HG02852 (cell line): ENCODE data around the gene HBP1.
A peak's percentile ranks its signal among the peaks of the same experiment; 100 is the strongest.
"Not testable (repeated sequence)": the region's sequence is repeated elsewhere in the genome, so short reads cannot be mapped to it uniquely, and the experiment has no call there.

Experiments used
- ATAC-seq: cut with Tn5 transposase; IDR thresholded peaks from one replicate; pipeline ENCODE4 v1.9.1; 2021; ENCODE audit warnings: mild to moderate bottlenecking, moderate library complexity; ENCODE audit not compliant: unreplicated experiment

Gene HBP1, protein sequence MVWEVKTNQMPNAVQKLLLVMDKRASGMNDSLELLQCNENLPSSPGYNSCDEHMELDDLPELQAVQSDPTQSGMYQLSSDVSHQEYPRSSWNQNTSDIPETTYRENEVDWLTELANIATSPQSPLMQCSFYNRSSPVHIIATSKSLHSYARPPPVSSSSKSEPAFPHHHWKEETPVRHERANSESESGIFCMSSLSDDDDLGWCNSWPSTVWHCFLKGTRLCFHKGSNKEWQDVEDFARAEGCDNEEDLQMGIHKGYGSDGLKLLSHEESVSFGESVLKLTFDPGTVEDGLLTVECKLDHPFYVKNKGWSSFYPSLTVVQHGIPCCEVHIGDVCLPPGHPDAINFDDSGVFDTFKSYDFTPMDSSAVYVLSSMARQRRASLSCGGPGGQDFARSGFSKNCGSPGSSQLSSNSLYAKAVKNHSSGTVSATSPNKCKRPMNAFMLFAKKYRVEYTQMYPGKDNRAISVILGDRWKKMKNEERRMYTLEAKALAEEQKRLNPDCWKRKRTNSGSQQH

GRCh38 chr7:107168233-107169119, at the start of gene HBP1:
Gene HBP1 (plus strand): TSS chr7:107169003. CDS start chr7:107179894, 10,891 bp downstream.
- peak; percentile 89 for ATAC-seq

DNA sequence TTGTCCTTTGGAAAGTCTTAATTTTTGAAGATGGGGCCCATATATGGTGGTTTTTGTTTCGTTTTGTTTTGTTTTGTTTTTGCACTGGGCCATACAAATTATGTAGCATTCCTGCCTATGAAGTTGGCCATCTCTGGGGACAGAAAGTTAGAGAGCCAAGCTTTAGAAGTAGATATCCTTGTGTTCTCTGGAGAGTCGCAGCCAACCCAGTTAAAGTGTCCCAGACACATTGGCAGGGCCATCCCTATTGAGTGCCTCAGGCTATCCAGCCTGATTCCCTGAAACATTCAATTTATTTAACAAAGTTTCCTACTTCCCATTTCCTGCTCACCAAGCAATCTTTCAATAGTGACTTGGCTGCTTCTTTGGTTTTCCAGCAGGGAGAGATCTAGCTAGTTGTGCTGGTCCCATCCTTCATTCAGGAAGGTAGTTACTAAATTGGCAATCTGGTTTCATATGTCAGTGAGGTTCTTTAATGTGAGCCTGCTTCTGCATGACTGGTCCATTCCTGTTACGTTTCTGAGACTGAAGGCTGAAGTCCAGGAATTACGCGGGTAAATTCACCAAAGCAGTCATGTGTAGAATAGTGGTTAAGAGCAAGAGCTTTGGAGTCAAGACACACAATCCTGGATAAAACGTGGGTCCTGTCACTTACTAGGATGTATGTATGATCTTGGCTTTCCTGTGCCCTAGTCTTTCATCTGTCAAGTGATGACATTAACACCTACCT, 49.3 kb upstream of the HBP1 start:
- no peak for ATAC-seq

DNA sequence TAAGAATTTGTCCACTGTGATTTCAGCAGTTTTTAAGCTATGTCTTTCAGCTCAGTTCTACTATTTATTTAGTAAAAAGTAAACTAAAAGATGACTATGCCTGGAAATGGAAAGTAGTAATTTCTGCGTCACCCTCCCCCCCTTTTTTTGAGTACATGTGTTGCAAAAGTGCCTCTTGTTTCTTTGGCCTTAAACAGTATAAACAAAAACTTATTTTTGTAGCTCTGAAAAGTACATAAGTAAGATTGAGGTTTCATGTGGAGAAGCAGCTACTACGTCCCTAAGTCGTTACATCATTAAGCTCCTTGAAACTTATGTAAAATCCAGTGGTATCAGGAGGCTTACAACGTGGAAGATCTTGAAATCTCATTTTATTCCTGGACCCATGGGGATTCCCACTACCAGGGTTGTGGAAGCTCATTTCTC, 46.3 kb upstream of the HBP1 start:
- no peak for ATAC-seq

DNA sequence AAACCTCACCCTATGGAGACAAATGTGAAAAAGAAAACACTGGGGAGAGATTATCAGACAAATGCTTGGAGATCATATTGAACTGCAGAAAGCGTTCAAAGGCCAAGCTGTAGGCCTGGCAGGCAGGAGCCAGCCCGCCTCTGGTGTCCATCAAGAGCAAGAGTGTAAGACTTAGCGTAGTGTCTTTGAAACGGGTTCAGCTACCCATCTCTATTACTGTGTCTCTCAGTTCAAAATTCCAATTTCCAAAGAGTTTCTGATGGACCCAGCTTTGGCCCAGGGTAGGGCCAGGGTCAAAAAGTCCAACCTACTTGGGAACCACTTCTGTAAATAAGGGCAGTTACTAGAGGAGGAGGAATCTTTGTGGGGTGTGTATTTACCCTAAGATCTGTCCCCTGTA, 45.4 kb upstream of the HBP1 start:
- no peak for ATAC-seq

DNA sequence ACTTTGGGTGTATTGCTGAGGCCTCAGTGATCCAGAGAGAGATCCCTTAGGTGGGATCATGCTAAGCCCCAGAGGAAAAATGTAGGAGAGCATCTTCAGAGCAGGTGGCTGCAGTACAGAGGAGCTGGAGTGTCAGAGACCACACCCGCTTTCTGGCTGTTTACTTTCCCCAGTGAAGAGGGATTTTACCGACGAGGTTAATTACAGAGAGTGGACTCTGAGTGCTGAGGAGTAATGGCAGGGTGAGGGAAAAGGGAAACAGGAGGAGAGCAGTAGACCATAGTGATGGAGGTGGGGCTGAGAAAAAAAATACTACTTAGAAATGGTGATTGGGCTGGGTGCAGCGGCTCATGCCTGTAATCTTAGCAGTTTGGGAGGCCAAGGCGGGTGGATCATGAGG, 43.3 kb upstream of the HBP1 start:
- no peak for ATAC-seq

- ATAC-seq = no peak
Observed at GRCh38 chr7:107128217-107128616, 40.6 kb upstream of the HBP1 start.

GRCh38 chr7:107128748-107129147, 40.1 kb upstream of the HBP1 start:
- no peak for ATAC-seq

DNA sequence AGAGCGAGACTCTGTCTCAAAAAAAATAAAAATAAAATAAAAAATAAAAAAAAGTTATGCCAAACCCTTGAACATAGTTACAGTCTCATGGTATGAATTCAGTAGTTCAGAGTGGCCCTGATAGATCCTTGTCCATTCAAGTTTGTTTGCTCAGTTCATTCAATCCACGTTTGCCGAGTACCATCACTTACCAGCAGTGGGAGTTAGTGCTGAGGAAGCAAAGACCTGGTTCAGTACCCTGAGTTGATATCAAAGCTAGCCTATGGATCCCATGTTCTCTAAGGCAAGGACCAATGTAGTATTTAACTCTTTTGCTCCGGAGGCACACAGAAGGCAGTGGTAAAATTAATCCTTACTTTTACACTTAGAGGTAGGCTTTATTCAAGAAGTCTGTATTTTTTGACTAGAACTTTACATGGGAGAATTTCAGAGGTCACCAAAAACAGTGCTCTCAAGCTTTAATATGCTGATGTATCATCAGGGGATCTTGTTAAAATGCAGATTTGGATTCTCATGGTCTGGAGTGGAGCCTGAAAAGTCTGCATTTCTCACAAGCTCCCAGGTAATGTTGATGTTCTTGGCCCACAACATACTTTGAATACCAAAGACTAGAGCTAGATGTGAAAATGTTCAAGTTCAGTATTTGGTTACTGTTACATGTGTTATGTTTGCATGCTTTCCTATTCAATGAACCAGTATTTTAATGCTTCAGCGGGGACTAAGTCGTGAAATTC, 38.1 kb upstream of the HBP1 start:
- ATAC-seq = no peak

GRCh38 chr7:107133396-107133795, 35.4 kb upstream of the HBP1 start:
- no peak for ATAC-seq

DNA sequence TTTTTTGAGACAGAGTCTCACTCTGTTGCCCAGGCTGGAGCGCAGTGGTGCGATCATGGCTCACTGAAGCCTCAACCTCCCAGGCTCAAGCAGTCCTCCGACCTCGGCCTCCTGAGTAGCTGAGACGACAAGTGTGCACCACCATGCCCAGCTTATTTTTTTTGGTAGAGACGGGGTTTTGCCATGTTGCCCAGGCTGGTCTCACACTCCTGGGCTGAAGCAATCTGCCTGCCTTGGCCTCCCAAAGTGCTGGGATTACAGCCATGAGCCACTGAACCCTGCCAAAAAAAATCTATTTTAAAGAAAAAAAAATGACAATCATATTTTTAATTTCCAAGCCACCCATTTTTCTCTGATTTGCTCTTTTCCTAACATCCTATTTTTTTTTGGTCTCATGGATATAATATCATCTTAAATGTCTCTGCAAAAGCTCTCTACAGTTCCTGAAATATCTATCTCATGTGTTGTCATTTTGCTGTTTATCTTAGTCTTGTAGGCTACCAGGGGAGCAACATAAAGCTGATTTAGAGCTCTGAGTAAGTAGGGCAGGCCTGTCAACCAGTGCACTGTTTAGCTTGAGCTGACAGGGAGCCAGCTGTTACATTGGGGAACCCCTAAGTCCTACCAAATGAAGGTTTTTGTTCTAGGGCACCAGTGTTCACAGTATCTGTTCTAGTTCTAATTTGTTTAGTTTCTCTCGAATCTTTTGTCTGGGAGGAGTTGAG, 29.9 kb upstream of the HBP1 start:
- no peak for ATAC-seq

- not testable (repeated sequence) for ATAC-seq
Observed at GRCh38 chr7:107143875-107144274, 24.9 kb upstream of the HBP1 start.

- no peak for ATAC-seq
Observed at GRCh38 chr7:107145067-107145838, 23.6 kb upstream of the HBP1 start.

DNA sequence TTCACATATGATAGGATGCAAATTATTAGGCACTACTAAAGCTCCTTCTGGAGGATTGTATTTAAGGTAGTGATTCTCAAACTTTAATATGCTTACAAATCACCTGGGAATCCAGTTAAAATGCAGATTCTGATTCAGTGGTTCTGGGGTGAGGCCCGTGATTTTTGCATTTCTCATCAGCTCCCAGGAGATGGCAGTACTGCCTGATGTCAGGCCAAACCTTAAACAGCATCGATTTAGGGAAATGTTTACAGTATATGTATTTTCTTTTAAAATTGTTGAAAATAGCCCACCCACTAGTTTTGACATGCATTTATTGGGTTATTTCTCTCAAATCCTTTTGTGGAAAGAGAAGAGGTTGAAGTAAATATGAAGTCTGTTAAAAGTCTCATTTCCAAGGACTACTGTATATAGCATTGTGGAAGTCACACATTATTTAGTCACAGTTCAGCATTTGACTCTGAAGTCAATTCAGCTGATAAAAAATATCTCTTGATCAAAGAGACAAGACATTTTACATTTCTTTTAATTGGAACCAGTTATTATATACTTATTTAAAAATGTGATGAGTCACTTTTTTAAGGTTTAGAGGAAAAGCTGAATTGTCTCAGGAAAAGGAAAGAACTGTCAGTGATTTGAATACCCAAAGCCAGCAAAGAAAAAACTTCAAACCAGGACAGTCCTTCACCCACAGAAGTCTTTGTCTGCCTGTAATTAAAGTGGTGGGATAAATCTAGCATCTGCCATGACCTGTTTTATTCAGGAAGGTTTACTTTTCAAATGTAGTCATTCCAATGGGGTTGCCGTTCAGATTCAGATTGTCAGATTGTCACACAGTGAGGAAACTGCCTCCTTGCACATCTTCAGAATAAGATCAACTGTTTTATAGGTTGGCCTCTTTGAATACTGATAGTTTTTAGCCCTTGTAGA, 21.1 kb upstream of the HBP1 start:
- ATAC-seq = no peak

GRCh38 chr7:107148721-107149120, 20.1 kb upstream of the HBP1 start:
- ATAC-seq = no peak

DNA sequence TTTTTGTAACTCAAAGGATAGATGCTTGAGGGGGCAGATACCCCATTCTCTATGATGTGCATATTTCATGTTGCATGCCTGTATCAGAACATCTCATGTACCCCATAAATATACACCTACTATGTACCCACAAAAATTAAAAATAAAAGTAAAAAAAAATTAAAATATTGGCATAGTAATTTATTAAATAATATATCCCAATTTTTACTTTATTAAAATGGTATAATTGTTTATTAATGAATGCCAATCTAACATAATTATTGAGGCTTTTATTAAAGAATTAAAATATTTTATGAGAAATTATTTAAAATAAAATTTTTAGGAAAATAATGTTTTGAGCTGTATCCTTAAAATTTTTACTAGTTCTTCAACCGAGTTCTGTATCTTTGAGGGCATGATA, 18.9 kb upstream of the HBP1 start:
- no peak for ATAC-seq

- no peak for ATAC-seq
Observed at GRCh38 chr7:107150375-107151073, 18.3 kb upstream of the HBP1 start.

- ATAC-seq = no peak
Observed at GRCh38 chr7:107151538-107151937, 17.3 kb upstream of the HBP1 start.
